GM21390 (cell line): Measurements from ENCODE around the gene TMEM132E.

Experiments used
- ATAC-seq: cut with Tn5 transposase; IDR thresholded peaks from one replicate; pipeline ENCODE4 v1.9.1; 2021; ENCODE audit not compliant: unreplicated experiment

Gene TMEM132E

DNA sequence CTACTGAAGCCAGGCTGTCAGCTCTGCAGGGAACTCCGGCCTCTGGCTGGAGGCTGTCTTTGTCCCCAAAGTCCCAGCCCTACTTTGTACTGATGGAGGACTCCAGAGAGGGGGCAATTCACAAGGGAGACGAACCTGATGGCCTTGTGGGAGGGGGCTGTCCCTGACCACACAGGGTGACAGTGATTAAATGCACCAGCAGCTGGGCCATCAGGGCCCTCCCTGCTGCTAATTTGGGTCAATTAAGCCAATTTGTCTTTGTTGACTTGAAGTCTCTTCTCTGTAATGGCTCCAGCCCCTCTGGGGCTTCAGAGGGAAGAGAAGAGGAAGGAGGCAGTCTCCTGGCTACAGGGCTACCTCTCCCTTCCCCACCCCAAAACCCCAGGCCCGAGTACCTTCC is 22.0 kb downstream of the TMEM132E start:
- no peak for ATAC-seq

DNA sequence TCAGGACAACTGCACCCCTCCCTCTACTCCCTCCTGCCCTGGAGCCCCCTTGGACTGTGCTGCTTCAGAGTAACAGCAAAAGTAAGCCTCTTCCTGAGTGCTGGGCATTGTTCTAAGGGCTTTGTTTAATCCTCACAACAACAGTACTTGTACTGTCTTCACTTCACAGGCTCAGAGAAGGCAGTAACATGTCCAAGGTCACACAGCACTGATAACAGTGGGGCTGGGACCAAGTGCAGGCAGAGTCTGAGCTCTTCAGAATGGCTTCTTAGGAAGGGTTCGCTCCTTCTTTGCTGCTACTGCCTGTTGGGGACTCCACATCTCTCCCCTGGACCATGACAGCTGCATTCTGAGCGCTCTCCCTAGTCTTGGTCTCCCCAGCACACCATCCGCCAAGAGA is 24.6 kb downstream of the TMEM132E start:
- ATAC-seq = no peak

DNA sequence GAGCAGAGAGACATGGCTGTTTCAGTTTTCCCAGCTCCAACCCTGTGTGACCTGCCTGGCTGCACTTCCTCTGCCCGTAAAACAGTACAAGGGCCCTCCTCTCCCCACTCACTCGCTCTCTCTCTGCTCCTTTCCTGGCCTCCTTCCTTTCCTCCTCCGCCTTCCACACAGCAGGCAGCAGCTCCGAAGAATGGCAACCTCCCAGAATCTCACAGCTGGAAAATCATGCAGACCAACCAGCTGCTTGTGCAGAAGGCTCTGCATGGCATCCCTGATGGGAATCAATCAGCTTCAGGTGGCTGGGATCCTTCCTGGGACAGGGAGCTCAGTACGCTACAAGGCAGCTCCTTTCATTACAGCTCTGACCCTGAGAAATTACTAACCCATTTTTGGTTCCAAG is 27.4 kb downstream of the TMEM132E start:
- ATAC-seq = no peak

DNA sequence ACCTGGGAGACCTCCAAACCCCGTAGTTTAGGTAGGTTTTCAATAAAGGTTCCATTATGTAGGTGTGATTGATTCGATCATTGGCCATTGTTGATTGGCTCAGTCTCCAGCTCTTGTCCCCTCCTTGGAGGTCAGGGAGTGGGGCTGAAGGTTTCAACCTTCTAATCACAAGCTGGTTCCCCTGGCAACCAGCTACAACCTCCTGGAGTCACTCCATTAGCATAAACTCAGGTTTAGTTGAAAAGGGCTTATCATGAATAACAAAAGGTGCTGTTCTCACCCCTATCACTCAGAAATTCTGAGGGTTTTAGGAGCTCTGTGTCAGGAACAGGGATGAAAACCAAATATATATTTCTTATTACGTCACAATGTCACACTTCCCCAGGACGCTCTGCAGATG is 28.5 kb downstream of the TMEM132E start:
- no peak for ATAC-seq

DNA sequence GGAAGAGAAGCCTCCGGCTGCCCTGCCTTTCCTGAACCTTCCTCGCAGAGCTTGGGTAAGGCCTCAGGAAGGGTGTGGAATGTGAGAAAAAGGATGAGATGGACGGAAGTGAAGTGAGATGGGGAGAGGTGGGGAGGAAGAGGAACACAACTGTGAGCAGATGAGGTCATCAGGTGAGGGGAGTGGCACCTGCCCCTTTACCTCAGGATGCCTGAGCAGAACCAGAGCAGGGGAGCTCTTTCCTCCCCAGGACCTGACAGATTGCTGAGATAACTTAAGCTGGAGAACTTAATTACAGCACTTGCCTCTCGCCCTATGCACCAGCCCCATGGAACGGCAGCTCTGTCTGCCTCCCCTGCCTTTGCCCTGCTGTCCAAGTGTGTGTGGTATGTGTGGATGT is 29.8 kb downstream of the TMEM132E start:
- no peak for ATAC-seq

DNA sequence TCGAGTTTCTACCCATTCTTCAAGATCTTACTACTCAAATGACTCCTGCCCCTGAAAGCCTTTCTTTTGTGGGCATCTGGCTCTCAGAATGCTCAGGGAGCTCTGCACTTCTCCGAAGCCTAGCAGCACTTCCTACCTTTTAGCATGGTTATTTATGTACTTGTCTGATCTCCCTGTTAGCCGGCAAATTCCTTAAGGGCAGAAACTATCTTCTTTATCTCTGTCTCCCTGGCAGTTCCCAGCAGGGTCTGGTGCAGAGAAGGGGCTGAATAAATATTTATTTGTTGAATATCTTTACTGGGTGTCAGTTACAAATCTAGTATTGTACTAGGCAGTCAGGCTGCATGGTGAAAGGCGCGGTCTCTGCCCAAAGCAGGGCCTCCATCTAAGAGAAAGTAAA is 30.7 kb downstream of the TMEM132E start:
- ATAC-seq = no peak

DNA sequence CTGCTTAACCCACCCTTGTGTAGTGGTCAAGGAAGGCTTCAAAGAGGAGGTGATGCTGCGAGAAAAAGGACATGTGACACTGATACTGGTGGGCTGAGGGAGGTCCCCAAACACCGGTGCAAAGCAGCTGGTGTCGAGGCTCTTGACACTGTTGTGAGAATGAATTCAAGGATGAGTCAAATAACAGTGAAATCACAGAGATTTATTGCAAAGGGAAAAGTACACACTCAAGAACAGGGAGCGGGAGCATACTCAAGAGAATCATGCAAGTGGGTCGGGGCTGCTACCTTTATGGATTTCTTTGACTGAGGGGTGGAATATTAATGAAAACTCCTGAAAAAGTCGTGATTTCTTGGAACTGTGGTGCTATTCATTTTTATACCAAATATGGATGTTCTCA is 31.1 kb downstream of the TMEM132E start:
- ATAC-seq = no peak

DNA sequence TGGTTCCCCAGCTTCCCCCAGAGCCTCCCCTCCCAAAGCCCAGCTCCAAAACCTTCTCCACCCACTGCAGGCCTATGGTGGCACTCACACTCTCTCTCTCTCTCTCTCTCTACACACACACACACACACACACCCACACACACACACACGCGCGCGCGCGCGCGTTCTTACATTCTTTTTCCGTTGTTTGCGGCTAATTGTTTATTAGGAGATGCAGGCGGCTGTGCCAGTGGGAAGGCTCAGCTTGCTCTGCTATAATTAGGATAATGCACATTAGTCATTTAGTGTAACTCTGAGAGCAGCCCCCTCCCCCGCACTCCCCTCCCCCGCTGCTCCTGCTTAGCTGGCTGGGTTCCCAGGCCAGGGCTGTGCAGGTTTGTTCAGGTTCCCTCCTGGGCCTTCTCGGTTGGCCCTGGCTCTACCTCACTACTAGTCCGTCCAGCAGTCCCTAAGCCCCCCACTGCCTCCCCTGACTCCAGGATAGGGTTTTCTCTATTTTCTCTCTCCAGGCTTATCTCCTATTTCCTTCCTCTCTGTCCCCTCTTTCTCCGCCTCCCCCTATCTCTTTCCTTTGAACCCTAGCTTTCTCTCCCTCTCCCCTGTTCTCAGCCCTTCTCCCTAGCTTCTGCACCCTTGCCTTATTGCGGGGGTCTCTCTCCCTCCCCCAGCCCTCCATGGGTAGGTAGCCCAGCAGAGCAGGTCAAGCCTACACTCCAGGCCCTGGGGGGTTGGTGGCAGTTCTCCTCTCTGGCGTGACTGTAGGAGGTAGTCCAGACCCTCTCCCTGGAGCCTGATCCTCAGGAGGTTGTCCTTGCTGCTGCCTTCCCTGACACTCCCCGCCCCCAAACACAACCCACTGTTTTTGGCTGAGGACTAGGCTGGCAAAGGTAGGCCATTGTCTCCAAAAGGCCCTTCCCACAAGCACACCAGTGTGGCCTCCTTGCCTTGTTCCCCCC is 34.0 kb downstream of the TMEM132E start:
- ATAC-seq = no peak

DNA sequence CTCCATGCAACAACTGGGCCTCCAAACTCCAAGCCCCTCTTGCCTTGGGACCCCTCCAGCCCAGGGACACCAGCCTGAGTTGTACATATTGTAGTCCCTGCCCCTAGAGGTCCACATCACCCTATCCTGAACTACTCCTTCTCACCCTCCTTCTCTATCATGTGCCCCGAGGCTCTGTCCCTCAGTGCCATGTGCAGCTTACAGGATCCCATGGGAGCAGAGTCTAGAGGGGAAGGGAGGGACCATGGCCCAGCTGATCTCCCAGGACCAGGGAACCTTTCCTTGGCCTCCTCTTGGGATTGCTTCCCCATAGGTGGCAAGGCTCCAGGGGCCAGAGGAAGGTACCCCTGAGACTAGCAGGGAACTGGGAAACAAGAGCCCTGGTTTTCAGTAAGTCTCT is 35.3 kb downstream of the TMEM132E start:
- ATAC-seq = no peak

DNA sequence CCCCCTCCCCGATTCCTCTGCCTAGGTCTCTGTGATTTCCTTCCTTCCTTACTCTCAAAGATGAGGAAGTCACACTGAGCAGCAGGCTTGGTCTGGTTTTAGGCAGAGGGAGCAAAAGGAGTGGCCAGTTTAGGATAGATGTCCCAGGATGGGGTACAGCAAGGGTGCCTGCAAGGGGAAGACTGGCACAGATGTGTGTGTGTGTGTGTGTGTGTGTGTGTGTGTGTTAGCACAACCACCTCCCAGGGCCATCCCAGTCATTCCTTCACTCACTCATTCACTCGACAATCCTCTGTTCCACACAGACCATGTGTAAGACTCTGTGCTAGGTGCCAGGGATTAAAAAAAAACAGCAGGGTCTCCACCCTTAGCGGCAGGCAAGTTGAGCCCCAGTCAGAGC is 35.9 kb downstream of the TMEM132E start:
- no peak for ATAC-seq

DNA sequence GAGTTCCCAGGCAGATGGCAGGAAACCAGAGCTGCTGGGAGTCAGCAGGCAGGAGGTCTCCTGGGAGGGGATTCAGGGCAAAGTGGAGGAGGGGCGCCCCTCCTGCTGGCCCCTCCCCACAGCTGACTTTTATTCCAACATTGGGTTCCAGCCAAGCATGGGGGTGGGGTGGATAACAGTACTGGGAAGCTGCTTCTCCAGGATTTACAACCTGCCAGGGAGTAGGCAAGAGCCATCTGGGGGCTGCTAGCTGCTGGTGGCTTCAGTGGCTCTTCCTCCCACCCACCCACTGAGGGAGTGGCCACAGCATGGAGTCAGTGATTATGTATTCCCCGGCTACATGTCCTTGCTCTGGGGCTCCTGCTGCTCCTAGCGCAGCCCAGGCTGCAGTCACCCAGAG is 36.8 kb downstream of the TMEM132E start:
- ATAC-seq = no peak

DNA sequence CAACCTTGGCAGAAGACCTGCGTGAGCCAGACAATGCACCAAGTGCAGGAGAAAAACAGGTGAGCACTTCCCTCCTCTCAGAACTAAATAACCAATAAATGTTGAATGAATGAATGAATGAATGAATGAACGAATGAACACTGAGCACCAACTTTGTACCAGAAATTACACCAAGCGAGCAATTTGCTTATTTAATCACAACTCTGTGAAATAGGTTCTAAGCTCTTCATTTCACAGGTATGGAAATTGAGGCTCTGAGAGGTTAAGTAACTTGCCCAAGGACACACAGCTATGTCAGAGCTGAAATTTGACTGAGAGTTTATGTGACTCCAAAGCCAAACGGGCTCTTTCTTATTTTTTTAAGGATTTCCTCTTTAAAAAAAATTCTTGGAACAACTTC is 38.0 kb downstream of the TMEM132E start:
- ATAC-seq = no peak

DNA sequence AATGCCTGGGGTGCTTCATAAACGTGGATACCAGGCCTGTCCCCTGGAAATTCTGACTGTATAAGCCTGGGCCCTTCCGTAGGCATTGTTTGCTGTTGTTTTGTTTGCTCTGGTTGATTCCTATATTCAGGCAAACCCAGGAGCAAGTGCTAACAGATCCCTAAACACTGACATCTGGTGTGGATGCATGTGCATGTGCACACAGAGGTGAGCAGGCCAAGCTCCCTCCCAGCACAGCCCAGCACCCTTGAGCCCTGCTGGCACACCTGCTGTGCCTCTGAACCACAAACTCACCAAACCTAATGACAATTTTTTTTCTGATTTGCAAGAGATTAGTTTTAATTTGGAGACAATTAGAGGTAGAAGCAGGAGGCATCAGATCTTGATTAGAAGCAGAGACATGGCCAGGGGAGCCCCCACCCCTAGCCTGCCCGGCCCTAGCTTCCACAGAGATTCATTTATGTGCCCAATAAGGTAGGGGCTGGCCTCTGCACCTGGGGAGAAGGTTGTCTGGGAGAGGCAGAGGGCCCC is 40.4 kb downstream of the TMEM132E start:
- ATAC-seq = no peak

DNA sequence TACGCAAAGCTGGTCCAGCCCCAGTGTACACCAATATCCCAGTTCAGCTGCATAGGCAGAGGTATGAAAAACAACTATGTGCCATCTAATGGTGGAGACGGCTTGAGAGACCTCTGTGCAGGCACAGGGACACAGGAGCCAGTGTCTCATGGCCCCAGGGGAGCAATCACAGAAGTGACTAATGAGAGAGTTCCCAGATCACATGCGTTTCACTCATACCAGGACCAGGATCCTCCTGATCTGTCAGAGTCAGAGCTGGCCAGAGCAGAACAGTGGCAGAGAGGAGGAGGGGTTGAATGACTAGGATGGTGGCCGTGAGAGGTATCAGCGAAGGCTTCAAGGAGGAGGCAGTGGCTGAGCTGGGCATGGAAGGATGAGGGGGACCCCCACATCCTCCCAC is 41.1 kb downstream of the TMEM132E start:
- ATAC-seq = no peak

DNA sequence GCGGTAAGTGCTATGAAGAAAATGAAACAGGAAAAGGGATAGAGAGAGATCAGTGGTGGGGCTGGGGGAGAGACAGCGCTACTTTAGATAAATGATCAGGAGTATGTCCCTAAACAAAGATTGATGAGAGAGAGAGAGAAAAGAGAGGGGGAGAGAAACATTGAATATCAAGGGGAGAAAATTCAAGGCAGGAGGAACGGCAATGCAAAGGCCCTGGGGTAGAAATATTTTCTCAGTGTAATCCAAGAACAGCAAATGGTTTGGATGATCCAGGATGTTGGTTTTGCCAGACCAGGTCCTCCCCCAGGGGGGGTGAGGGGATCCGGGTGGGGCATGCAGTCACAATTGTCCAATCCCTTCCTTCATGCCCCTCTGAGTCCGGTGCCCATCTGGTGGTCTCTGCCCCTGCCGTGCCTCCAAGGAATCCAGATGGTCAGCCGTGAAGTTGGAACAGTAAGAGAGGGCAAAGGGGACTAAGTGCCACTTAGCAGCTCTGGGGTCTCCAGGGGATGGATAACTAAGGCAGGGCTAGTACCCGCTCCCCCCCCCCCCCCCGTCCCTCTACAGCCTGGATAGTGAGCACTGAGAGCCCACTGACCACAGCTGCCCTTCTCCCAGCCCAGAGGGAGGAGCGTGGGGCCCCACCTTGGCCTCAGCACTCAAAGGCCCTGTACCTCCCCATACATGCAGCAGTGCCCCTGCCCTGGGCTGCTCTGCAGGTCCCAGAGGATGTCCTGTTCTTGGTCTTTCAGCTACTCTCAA is 43.7 kb downstream of the TMEM132E start:
- no peak for ATAC-seq

DNA sequence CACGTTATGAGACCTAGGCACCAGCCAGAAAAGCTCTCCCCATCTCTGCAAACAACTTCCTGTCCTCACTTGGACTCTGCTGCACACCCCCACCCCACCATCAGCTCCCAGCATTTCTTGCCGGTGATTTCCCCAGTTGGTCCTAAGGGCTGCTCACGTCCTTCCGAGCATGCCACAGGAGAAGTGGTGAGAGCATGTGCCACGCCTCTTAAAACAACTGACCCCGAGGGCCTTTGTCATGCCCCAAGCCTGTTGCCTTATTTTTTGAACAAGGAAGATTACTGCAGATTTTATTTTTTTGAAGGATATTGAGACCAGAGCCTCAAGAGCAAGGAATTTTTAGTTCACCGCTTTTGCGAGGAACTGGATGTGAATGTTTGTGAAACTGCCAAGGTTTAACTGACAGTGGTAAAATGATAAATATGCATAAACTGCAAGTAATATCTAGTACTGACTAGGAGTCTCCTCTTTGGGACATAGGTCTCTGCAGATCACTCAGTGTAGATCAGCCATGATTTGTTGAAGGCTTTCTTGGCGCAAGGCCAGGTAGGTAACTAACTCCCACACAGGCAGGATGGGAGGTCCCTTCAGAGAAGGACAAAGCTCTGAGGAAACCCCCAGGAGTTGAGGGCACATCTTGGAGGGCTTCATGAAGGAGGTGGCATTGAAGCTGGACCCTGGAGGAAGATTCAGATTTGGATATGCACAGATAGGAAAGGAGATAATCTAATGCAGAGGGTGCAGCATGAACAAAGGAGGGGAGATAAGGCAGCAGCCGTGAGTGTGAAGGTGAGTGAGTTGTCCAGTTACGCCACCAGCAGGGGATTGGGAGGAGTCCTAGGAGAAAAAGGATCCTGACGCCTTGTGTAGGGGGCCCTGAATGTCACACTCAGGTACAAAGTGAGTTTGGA is 44.7 kb downstream of the TMEM132E start:
- ATAC-seq = no peak

DNA sequence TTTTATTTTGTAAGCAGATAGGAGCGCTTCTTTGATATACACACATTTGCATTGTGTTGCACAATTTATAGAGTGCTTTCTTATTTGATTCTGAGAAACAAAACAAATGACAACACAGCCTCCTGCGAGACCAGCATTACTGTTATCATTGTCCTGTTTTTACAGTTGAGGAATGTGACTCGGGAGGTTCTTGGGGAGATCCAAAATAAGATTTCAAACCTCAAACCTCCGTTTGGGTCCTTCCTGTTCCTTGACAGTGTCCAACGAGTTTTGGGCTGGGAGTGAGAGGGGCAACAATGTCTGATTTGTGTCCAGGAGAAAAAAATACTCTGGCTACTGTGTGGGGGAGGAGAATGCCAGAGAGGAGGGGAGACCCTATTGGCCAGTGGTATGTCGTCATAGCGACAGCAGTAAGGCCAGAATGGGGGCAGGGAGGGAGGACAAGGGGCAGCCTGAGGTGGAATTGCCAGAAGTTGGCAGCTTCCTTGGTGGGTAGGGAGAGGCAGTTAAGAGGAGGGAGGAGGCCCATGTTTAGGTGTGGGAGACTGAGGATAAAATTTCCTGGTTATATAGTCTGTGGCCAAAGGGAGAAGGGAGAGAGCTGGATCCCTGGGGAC is 45.5 kb downstream of the TMEM132E start:
- ATAC-seq = no peak

DNA sequence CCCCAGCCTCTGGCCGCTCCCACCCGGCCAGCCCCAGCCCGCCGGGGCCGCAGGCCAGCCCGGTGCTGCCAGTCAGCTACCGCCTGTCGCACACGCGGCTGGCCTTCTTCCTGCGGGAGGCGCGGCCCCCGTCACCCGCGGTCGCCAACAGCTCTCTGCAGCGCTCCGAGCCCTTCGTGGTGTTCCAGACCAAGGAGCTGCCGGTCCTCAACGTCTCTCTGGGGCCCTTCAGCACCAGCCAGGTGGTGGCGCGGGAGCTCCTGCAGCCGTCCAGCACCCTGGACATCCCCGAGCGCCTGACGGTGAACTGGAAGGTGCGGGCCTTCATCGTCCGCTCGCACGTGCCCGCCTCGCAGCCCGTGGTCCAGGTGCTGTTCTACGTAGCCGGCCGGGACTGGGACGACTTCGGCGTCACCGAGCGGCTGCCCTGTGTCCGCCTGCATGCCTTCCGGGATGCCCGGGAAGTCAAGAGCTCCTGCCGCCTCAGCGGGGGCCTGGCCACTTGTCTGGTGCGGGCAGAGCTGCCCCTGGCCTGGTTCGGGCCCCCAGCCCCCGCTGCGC is 46.8 kb downstream of the TMEM132E start:
- no peak for ATAC-seq

DNA sequence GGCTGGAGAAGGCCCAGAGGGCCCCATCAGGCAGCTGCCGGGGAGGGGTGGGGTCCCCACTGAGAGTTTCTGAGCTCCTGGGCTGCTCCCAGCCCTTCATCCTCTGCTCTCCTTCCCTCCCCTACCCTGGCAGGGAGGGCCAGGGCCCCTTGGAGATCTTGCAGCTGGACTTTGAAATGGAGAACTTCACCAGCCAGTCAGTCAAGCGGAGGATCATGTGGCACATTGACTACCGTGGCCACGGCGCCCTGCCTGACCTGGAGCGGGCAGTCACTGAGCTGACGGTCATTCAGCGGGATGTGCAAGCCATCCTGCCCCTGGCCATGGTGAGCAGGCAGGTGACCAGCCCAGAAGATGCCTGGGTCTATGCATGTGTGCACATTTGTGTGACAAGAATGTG is 49.5 kb downstream of the TMEM132E start:
- ATAC-seq = no peak

DNA sequence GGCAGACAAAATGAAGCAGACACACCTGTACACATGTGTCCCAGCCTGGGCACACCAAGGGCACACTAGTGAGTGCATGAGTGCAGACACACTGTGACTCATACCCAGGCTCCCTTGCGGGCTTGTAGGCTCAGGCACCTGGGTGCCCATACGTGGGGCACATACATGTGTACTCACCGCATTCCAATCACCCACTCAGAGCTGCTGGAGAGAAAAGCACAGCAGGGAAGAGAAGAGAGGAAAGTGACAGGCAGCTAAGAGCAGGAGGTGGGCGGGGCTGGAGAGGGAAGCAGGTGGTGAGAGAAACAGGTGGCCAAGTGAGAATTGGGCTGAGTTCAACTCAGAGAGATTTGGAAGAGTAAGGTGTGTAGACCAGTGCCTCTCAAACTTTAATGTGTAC is 54.0 kb downstream of the TMEM132E start:
- no peak for ATAC-seq
